HEK293 (cell line): ENCODE measurements around the gene SETD2.
"Not testable (repeated sequence)": the region's sequence is repeated elsewhere in the genome, so short reads cannot be mapped to it uniquely, and the experiment has no call there.

ENCODE experiments used
- CTCF ChIA-PET: fragments of 350-600 bp; formaldehyde crosslinking; extraction: SDS; loops from one replicate; lab custom pipeline; 2021; ENCODE audit warnings: antibody characterized with exemption; lab: Yijun Ruan, JAX
- POLR2A ChIA-PET: fragments of 300-600 bp; formaldehyde crosslinking; extraction: SDS; loops from one replicate; lab custom pipeline; 2020; ENCODE audit warnings: antibody characterized with exemption, inconsistent platforms; lab: Yijun Ruan, JAX
- H3K27ac ChIP-seq: fragments of 200-500 bp; sonication (Bioruptor generic); 2 replicates; pipeline ENCODE4 v1.5.1; 2014; ENCODE audit warnings: low read depth, low read length, control low read depth, inconsistent platforms; ENCODE audit errors: extremely low read depth
- H3K36me3 ChIP-seq, 2 experiments: fragments of 200-500 bp in 1 of 2; sonication (Bioruptor generic) in 1 of 2; 1 replicate in 1 of 2; 2 replicates in 1 of 2; pipeline ENCODE4 v1.5.1; 2014 to 2017; ENCODE audit warnings: inconsistent platforms in 2 of 2, low read length in 2 of 2; ENCODE audit not compliant: control insufficient read depth in 2 of 2, insufficient read depth in 1 of 2
- H3K4me1 ChIP-seq: fragments of 200-500 bp; sonication (Bioruptor generic); 2 replicates; pipeline ENCODE4 v1.5.1; 2014; ENCODE audit warnings: mild to moderate bottlenecking, low read length, inconsistent platforms; ENCODE audit not compliant: control insufficient read depth, insufficient read depth
- H3K4me3 ChIP-seq: 2 replicates; pipeline ENCODE4 v1.5.1; 2011; ENCODE audit warnings: low read depth, mild to moderate bottlenecking, control low read depth, low read length, moderate library complexity
- H3K9me3 ChIP-seq: fragments of 200-500 bp; sonication (Bioruptor generic); 2 replicates; pipeline ENCODE4 v1.5.1; 2014; ENCODE audit warnings: low read depth, low read length, inconsistent platforms; ENCODE audit not compliant: control insufficient read depth, insufficient read depth
- KLF8 ChIP-seq: fragments of 450-650 bp; formaldehyde crosslinking; IDR thresholded peaks from 2 replicates; pipeline ENCODE4 v1.5.1; 2016; ENCODE audit warnings: missing biosample characterization, missing genetic modification characterization
- SP7 ChIP-seq: fragments of 450-650 bp; formaldehyde crosslinking; IDR thresholded peaks from 2 replicates; pipeline ENCODE4 v1.5.1; 2016; ENCODE audit warnings: missing biosample characterization, missing genetic modification characterization
- ZFP69B ChIP-seq: fragments of 450-650 bp; formaldehyde crosslinking; IDR thresholded peaks from 2 replicates; pipeline ENCODE4 v1.5.1; 2016; ENCODE audit warnings: missing biosample characterization, missing genetic modification characterization
- ZNF174 ChIP-seq: fragments of 450-650 bp; formaldehyde crosslinking; IDR thresholded peaks from 2 replicates; pipeline ENCODE4 v1.5.0; 2017; ENCODE audit warnings: missing biosample characterization, mild to moderate bottlenecking, missing genetic modification characterization
- ZNF292 ChIP-seq: fragments of 450-650 bp; formaldehyde crosslinking; IDR thresholded peaks from 2 replicates; pipeline ENCODE4 v1.5.1; 2016; ENCODE audit warnings: low read depth, missing biosample characterization, missing genetic modification characterization, borderline replicate concordance
- ZNF311 ChIP-seq: fragments of 450-650 bp; formaldehyde crosslinking; IDR thresholded peaks from 2 replicates; pipeline ENCODE4 v1.5.1; 2017; ENCODE audit warnings: missing biosample characterization, missing genetic modification characterization, borderline replicate concordance
- ZNF335 ChIP-seq: fragments of 450-650 bp; formaldehyde crosslinking; conservative IDR thresholded peaks from 2 replicates; pipeline ENCODE4 v1.5.1; 2016; ENCODE audit warnings: missing biosample characterization, missing genetic modification characterization
- ZNF423 ChIP-seq: fragments of 450-650 bp; formaldehyde crosslinking; IDR thresholded peaks from 2 replicates; pipeline ENCODE4 v1.5.1; 2016; ENCODE audit warnings: missing biosample characterization, missing genetic modification characterization
- ZNF426 ChIP-seq: fragments of 450-650 bp; formaldehyde crosslinking; IDR thresholded peaks from 2 replicates; pipeline ENCODE4 v1.5.1; 2017; ENCODE audit warnings: missing biosample characterization, missing genetic modification characterization, mild to moderate bottlenecking, inconsistent platforms, moderate library complexity
- ZNF596 ChIP-seq: fragments of 450-650 bp; IDR thresholded peaks from 2 replicates; pipeline ENCODE4 v1.5.0; 2018; ENCODE audit warnings: missing biosample characterization, mild to moderate bottlenecking, missing genetic modification characterization, moderate library complexity
- ZNF621 ChIP-seq: fragments of 450-650 bp; formaldehyde crosslinking; IDR thresholded peaks from 2 replicates; pipeline ENCODE4 v1.5.1; 2017; ENCODE audit warnings: missing biosample characterization, missing genetic modification characterization
- ZSCAN30 ChIP-seq: fragments of 450-650 bp; IDR thresholded peaks from 2 replicates; pipeline ENCODE4 v1.5.1; 2018; ENCODE audit warnings: missing biosample characterization, mild to moderate bottlenecking, missing genetic modification characterization, moderate library complexity
- TF ChIP-seq, protein P1 (sequence below): fragments of 450-650 bp; formaldehyde crosslinking; IDR thresholded peaks from 2 replicates; pipeline ENCODE4 v1.5.1; 2016; ENCODE audit warnings: missing biosample characterization, missing genetic modification characterization
- TF ChIP-seq, protein P2 (sequence below): fragments of 450-650 bp; formaldehyde crosslinking; IDR thresholded peaks from 2 replicates; pipeline ENCODE4 v1.5.1; 2016; ENCODE audit warnings: missing biosample characterization, missing genetic modification characterization
- TF ChIP-seq, protein P3 (sequence below): fragments of 450-650 bp; formaldehyde crosslinking; IDR thresholded peaks from 2 replicates; pipeline ENCODE4 v1.5.1; 2016; ENCODE audit warnings: missing biosample characterization, missing genetic modification characterization

The SETD2 gene

DNA sequence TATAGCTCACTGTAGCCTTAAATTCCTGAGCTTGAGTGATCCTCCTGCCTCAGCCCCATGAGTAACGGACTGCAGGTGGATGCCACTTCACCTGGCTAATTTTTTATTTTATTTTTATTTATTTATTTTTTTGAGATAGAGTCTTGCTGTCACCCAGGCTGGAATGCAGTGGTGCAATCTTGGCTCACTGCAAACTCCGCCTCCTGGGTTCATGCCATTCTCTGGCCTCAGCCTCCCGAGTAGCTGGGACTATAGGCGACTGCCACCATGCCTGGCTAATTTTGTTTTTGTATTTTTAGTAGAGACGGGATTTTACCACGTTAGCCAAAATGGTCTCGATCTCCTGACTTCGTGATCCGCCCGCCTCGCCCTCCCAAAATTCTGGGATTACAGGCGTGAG lies 16.1 kb upstream of the SETD2 start:
- POLR2A ChIA-PET: not testable (repeated sequence)

DNA sequence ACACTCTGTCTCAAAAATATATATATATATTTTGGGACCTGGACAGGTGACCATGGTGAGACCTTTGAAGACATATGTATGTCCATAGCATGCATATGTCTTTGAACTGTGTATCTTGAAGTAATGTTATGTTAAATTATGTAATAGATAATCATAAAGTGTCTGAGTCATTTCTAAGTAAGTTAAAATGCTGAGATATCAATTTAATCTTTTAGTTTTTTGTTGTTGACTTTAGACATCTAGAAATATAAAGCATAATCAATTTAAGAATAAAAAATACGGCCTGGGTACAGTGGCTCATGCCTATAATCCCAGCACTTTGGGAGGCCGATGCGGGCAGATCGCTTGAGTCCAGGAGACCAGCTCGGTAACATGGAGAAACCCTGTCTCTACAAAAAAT lies 12.7 kb upstream of the SETD2 start:
- CTCF ChIA-PET: no interaction called here
- POLR2A ChIA-PET: no interaction called here
- TF ChIP-seq ZNF426 (tag by site-specific recombination): no peak
- TF ChIP-seq ZNF621: no peak
- TF ChIP-seq, protein P1, sequence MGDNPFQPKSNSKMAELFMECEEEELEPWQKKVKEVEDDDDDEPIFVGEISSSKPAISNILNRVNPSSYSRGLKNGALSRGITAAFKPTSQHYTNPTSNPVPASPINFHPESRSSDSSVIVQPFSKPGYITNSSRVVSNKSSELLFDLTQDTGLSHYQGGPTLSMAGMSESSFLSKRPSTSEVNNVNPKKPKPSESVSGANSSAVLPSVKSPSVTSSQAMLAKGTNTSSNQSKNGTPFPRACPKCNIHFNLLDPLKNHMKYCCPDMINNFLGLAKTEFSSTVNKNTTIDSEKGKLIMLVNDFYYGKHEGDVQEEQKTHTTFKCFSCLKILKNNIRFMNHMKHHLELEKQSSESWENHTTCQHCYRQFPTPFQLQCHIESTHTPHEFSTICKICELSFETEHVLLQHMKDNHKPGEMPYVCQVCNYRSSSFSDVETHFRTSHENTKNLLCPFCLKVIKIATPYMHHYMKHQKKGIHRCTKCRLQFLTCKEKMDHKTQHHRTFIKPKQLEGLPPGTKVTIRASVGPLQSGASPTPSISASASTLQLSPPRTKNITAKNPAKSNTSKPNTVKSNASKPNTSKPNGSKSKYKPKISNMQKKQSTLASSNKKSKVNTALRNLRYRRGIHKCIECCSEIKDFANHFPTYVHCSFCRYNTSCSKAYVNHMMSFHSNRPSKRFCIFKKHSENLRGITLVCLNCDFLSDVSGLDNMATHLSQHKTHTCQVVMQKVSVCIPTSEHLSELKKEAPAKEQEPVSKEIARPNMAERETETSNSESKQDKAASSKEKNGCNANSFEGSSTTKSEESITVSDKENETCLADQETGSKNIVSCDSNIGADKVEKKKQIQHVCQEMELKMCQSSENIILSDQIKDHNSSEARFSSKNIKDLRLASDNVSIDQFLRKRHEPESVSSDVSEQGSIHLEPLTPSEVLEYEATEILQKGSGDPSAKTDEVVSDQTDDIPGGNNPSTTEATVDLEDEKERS (tag by site-specific recombination): no peak
- TF ChIP-seq ZFP69B: no peak
- TF ChIP-seq ZNF596 (tag by site-specific recombination): no peak
- no peak for TF ChIP-seq KLF8 (tag by site-specific recombination)
- no peak for TF ChIP-seq ZNF423 (tag by site-specific recombination)
- no peak for TF ChIP-seq ZNF311 (tag by site-specific recombination)
- TF ChIP-seq, protein P2, sequence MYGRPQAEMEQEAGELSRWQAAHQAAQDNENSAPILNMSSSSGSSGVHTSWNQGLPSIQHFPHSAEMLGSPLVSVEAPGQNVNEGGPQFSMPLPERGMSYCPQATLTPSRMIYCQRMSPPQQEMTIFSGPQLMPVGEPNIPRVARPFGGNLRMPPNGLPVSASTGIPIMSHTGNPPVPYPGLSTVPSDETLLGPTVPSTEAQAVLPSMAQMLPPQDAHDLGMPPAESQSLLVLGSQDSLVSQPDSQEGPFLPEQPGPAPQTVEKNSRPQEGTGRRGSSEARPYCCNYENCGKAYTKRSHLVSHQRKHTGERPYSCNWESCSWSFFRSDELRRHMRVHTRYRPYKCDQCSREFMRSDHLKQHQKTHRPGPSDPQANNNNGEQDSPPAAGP (tag by site-specific recombination): no peak
- TF ChIP-seq ZNF174 (tag by site-specific recombination): no peak
- TF ChIP-seq ZNF292 (tag by site-specific recombination): no peak
- TF ChIP-seq, protein P3, sequence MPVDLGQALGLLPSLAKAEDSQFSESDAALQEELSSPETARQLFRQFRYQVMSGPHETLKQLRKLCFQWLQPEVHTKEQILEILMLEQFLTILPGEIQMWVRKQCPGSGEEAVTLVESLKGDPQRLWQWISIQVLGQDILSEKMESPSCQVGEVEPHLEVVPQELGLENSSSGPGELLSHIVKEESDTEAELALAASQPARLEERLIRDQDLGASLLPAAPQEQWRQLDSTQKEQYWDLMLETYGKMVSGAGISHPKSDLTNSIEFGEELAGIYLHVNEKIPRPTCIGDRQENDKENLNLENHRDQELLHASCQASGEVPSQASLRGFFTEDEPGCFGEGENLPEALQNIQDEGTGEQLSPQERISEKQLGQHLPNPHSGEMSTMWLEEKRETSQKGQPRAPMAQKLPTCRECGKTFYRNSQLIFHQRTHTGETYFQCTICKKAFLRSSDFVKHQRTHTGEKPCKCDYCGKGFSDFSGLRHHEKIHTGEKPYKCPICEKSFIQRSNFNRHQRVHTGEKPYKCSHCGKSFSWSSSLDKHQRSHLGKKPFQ (tag by site-specific recombination): no peak
- no peak for TF ChIP-seq SP7 (tag by site-specific recombination)
- no peak for TF ChIP-seq ZSCAN30 (tag by site-specific recombination)

More for the DNA sequence above, 16.1 kb upstream of the SETD2 start:
- TF ChIP-seq ZNF335 (tag by site-specific recombination): peak; percentile 43
- H3K9me3 ChIP-seq, H3K27ac ChIP-seq, H3K4me1 ChIP-seq, H3K4me3 ChIP-seq, CTCF ChIA-PET: not testable (repeated sequence)
- H3K36me3 ChIP-seq: peaks cover 5 to 19% of the 10 kb centered on the region in 2 experiments; a peak in 2 of 3 replicates

More for the DNA sequence above, 12.7 kb upstream of the SETD2 start:
- H3K36me3 ChIP-seq: peaks cover 9 to 22% of the 10 kb centered on the region in 2 experiments; a peak in 2 of 3 replicates
- H3K9me3 ChIP-seq: no peaks in the 10 kb centered on the region
- H3K27ac ChIP-seq: no peak overlapping the region
- no peak overlapping the region for H3K4me3 ChIP-seq
- H3K4me1 ChIP-seq: no peaks in the 10 kb centered on the region
